ENCODE results near the gene CENPN.

Gene CENPN

DNA sequence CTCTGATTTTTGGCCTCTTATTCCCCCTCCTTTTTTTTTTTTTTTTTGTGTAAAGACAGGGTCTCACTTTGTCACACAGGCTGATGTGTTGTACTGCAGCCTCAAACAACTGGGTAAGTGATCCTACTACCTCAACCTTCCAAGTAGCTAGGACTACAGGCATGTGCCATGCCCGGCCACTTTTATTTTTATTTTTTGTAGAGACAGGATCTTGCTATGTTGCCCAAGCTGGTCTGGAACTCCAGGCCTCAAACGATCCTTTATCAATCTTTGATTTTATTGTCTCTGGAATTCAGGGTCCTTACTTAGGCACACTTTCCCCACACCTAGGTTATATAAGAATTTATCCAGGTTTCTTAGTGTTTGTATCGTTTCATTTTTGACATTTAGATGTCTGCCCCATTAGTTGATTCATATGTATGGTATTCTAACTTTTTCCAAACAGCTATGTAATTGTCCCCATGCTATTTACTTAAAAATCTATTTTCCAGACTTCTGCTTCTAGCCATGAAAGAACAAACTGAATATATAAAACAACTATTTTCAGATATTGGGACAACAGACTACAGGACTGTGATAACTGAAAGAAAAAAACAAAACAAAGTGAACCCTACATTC, 14.2 kb upstream of the CENPN start:
- no peak for DNase-seq

DNA sequence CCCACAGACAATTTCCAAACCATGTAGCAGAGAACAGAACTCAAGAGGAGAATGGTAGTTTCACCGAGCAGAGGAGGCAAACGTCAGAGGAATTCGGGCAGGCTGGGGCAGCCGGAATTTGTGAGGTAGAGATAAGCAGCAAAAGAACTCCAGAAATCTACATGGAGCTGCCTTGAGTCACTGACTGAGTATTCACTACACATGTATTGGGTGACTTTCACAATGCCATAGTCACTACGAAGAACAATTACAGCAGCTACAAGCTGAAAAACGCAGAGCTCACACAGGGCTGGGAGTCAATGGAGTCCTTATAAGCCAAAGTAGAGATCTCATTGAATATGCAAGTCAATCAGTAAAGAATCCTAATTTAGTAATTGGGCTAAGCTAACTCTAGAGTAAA, 13.7 kb upstream of the CENPN start:
- DNase-seq = no peak

DNA sequence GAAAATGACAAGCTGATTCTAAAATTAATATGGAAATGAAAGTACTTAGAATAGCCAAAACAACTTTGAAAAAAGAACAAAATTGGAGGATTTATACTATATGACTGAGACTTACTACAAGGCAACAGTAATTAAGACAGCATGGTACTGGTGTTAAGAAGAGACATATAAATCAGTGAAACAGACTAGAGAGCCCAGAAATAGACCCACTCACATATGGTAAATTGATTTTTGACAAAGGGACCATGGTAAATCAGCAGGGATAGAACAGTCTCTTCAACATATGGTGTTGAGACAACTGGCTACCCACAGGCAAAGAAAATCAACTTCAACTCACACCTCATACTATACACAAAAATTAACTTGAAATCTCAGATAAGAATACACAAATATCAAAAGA, 13.2 kb upstream of the CENPN start:
- no peak for DNase-seq

DNA sequence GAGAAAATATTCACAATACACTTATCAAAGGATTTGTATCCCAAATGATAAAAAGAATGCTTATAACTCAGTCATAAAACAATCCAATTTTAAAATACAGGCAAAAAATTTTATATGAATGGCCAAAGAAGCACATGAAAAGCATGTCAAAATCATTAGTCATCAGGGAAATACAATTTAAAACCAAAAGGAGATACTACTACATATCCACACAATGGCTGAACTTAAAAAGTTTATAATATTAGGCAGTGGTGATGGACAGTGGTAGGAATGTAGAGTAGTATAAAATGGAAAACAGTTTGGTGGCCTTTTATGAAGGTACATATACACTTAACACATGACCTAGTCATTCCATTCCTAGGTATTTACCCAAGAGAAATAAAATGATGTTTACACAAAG, 12.6 kb upstream of the CENPN start:
- DNase-seq = no peak

DNA sequence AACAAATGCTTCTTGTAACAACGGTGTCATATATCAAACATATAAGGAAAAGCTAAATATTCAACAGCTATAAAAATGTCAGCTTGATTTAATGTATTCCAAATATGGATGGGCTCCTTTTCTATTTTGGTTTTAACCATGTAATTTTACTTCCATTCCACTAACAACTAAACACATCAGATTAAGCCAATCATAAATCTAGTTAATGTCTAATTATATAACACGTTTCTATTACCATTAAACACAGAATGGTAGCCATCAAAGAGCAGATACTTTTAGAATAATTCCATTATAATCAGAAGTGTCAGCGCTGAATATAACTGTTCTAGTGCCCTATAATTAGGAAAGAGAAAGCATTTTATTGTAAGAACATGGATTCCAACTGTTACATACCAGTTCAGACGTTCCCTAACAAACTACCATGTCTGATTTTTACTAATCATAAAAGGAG, 10.3 kb upstream of the CENPN start:
- peak; percentile 67 for DNase-seq

DNA sequence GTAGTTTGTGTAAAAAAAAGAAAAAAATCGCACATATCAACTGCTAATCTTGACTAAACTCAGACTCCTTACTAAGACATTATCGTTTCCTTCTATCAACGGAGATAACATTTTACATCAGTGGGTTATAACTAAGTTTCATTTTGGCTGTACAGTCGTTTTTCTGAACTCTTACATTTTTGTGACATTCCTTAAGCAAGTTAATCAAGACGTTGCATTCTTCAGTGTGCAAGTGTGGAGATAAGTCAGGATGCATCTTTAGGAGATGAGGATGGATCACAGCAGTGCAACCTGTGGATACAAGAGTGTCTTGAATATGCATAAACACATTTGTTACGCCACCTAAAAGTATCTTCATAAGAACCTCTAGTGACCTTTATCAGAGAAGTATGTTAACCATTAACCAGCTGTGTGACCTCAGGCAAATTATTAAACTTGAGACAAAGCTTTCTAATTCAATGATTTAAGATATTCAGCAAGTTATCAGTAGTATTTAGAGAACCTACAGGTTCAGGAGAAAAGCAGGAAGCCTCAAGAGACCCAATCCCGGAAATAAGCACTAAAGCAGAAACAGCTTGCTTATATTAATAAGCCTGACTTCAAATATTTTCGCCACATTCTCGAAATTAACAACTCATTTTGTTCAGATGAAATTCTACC, 9.7 kb upstream of the CENPN start:
- DNase-seq = peak; percentile 23

DNA sequence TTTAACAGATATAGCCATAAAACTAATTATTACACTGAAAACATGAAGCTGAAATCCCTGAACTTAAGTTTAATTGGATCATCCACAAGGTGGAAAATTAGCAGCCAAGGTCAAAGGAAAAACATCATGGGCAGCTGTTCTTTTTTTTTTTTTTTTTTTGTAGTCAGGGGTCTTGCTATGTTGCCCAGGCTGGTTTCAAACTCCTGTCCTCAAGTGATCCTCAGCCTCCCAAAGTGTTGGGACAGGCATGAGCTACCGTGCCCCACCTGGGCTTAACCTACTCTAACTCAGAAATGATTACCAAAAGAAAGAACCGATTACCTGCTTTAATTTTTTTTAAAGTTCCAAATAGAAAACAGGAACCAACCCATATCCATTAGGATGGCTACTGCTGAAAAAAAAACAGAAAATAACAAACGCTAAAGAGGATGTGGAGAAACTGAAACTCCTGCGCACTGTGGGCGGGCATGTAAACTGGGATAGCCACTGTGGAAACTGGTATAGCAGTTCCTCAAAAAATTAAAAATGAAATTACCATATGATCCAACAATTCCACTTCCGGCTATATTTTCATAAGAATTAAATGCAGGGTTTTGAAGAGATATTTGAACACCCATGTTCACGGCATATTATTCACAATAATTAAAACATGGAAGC, 8.9 kb upstream of the CENPN start:
- no peak for DNase-seq

DNA sequence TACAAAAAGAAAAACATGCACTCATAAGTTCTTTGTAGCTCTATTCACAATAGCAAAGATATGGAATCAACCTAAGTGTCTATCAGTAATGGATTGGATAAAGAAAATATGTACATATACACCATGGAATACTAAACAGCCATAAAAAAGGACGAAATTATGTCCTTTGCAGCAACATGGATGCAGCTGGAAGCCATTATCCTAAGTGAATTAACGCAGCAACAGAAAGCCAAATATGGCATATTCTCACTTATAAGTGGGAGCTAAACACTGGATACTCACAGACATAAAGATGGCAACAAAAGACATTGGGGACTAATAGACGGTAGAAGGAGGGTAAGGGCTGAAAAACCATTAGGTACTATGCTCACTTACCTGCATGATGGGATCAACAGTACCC, 6.1 kb upstream of the CENPN start:
- no peak for DNase-seq

DNA sequence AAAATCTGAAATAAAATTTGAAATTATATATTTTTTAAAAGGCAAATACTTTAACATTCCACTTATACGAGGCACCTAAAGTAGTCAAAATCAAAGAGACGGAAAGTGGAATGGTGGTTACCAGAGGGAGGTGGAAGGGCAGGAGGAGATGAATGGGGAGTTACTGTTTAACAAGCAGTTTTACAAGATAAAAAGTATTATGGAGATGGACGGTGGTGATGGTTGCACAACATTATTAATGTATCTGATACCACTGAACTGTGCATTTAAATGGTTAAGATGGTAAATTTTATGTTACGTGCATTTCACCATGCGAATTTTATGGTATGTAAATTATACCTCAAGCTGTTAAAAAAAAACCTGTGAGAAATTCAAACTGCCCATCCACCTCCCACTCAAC, 5.7 kb upstream of the CENPN start:
- DNase-seq = peak; percentile 3

DNA sequence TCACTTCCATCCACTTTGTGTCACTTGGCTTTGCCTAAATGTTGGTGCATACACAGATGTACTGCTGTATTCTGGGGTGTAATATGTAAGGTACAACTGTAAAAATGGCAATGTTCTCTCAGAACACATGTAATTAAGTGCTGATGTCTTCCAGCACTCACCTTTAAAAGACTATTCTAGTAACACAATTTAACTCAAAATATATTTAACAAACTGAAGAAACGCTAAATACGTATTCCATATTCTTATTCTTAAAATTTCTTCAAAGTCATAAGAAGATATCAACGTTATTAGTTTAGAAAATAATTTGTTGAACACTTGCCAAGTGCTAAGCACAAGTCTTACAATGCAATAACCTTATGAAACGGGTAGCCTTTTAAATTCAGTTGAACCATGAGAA, 4.0 kb upstream of the CENPN start:
- no peak for DNase-seq

DNA sequence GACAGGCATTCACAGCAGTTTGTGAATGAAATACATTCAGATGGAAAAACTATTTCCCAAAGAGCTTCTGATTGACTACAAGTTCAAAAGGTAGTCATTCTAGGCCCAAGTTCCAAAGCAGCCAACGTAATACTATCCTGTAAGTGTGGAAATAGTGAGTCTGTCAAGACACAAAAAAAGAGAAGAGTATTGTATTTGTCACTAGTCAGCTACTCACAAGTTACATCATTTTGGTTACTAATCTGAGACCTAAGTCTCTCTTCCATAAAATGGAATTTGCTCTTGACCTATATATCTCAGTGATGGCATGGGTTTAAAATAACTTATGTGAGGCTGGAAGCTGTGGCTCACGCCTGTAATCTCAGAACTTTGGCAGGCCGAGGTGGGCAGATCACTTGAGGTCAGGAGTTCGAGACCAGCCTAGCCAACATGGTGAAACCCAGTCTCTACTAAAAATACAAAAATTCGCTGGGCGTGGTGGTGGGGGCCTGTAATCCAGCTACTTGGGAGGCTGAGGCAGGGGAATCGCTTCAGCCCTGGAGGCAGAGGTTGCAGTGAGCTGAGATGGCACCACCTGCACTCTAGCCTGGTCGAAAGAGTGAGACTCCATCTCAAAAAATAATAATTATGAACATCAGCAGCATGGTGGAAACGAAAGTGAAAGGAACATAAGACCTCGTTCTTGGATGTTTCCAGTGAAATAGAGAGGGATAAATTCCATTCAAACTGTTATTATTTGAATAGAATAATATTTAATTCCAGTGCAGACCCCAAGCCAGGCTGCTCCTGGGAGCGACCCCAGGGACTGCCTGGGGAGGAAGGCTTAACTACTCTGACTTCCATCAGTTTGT, 3.2 kb upstream of the CENPN start:
- DNase-seq = no peak

DNA sequence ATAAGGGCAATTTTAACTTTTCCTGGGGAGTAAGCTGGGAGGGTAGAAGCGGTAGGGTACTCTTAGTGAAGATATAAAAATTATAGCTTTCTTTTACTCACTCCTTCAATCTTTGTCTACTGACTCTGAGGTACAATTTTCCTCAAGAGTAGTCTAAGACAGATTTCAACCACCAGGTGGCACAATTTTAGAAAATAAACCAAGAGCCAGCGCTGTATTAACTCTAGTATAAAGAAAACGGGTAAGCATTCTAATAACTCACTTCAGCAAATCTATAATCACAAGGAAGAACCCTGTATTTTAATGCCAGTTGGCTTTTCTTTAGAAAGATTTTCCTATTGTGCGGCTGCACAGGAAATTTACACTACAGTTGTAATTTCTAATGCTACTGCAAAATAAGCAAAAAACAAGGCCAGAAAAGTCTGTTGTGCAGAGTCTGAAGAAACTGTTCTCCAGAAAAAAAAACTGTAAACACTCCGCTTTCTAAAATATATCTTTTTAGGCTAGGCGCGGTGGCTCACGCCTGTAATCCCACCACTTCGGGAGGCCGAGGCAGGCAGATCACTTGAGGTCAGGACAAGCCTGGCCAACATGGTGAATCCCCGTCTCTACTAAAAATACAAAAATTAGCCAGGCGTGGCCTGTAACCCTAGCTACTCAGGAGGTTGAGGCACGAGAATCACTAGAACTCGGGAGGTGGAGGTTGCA, 2.2 kb upstream of the CENPN start:
- peak; percentile 42 for DNase-seq

DNA sequence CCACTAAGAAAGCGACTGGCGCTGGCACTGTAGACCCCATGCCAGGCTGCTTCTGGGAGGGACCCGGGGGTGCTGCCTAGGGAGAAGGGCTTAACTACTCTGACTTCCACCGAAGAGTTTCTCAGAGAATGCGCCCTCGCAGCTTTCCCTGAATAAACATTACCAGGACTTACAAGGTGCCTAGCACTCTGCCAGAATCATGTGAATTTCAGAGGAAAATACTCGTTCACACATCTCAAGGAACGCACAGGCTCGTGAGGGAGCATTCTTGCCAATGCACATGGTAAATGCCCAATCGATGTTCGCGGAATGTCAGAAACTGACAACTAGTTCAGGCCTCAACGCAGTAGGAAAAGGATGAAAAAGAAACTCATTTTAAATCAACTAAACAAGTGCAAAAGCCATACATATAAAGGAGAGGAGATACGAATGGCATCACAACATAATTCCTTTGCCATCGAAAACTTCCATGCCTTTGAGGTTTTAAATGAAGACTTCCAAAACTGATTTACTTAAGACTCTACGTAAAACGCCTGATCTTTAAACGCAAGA, 1.3 kb upstream of the CENPN start:
- no peak for DNase-seq

DNA sequence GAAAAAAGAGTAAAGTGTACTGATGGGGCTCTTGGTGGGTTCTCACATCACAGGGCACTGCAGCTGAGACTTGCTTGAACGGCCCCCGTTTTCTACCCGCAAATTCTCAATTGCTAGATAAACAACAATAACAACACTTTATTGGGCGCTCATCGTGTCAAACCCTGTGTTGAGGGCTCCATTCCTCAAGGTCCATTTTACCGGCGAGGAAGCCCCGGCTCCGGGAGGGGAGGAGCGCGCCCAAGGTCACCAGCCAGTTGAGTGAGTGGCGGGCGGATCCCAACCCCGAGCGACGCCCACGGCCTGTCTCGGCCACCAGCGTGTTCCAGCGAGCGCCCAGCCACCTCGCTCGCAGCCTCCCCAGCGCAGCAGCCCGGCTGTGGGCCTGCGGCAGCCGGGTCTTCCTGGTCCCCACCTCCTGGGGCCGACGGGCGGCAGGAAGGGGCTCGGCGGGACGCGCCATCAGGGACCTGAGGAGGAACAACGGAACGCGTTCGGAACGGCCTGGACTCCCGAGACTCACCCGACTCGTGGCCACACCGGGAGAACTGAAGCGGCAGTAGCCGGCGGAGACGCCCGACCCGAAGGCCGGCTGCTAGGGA, 702 bp upstream of the CENPN start:
- DNase-seq = peak; percentile 15

DNA sequence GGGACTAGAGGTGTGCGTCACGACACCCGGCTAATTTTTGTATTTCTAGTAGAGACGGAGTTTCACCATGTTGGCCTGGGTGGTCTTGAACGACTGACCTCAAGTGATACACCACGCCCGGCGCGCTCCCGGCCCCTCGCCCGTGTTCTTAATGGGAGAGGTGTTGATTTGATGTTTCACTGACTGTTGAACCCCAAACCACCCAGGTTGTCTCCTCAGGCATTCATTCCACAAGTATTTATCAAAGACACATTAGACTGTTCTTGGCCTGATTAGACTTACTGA, 1.4 kb downstream of the CENPN start:
- DNase-seq = no peak

DNA sequence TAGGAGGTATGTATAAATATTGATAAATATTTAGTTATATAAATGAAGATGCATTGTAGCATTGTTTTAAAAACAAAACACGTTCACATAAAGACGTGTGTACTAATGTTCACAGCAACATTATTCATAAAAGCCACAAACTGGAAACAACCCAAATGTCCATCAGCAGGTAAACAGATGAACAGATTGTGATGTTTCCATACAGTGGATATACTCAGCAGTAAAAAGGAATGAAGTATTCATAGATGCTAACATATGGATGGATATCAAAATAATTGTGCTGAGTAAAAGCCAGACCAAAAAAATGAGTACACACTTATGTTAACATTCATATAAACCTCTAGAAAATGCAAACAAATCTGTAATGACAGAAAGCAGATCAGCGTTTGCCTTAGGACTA, 6.0 kb downstream of the CENPN start:
- no peak for DNase-seq

DNA sequence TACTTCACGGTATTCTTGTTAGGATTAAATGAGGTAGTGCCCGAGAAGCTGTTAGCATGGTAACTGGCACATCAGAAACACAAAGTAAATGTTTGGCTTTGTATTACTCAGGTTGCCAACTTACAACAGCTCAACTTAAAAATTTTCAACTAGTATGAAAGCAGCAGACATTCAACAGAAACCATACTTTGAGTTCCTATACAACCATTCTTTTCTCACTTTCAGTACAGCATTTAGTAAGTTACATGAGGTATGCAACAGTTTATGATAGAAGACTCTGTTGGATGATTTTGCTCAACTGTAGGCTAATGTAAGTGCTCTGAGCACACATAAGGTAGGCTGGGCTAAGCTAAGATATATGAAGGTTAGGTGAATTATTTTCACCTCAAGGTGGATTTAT, 7.7 kb downstream of the CENPN start:
- no peak for DNase-seq

DNA sequence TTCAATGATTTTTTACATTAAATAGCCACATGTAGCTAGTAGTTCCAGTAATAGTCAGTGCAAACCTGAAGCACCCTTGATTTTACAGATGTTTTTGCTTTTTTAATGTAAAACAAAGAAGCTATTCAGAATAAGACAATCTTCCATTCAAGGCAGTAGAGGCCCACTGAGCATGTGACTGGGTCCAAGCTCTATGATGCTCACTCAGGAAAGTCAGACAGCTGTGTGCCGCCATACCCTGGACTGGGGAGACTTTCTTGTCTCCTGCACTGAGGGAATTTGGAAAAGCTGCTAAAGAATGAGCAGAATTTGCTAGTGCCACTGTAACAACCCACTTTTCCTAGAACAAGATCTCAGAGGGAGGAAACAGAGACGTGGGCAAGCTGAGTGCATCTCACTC, 11.5 kb downstream of the CENPN start:
- no peak for DNase-seq

DNA sequence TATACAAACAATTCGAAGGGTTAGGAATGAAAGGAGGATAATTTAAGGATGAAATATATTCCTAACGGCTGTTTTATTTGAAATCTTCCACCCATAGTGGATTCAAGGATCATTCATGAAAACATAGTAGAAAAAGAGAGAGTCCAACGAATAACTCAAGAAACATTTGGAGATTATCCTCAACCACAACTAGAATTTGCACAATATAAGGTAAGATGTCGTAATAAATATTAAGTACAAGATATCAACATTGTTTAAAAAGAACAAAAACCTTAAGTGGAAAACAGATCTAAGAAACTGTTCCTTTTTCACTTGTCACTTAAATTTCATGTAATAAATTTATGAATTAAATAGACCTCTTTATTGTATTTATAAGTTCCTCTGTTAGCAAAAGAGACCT, 19.4 kb downstream of the CENPN start:
- no peak for DNase-seq

DNA sequence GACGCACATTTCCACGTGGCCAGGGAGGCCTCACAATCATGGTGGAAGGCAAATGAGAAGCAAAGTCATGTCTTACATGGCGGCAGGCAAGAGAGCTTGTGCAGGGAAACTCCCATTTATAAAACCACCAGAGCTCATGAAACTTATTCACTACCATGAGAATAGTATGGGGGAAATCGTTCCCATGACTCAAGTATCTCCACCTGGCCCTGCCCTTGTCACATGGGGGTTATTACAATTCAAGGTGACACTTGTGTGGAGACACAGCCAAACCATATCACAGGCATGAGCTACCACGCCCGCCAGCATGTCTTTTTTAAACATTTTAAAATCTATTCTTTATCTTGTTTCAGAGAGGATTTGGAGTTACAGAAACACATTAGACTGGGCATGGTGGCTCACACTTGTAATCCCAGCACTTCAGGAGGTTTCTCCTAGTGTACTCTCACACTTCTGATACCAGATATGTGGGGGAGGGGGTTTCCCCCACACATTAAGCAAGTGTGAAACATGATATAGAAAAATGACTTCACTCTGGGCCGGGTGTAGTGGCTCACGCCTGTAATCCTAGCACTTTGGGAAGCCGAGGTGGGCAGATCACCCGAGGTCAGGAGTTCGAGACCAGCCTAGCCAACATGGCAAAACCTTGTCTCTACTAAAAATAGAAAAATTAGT, 23.1 kb downstream of the CENPN start:
- no peak for DNase-seq

DNA sequence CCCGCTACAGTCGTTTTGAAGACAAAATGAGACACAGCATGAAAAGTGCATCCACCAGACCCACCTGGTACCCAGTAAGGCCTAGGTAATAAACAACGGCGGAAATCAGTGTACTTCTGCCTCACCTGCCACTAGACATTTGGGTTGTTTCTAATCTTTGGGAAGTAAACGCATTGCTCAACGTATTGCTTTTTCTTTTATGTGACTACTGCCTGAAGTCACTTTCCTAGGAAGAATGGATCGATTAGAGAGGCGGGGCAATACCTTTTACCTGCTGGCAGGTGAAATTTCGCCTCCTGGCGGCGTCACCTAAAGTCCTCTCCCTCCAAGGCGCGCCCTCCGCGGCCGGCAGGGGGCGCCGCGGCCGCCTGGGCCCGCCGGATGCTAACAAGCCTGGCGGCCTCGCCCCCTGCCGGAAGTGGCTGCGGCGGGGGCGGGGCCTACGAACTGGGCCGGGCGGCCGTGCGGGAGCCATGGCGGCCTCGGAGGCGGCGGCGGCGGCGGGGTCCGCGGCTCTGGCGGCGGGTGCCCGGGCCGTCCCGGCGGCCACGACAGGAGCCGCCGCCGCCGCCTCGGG, 28.5 kb downstream of the CENPN start, which contains the start of gene ATMIN:
ATMIN (plus strand) TSS at position 445 of the 577 bp plus-strand sequence; CDS start at position 474, 29 bp downstream.
- DNase-seq = peak; percentile 57
